Adrenal gland (tissue), 5 donors: ENCODE measurements around the gene BCAS4.

Experiments
- POLR2A ChIP-seq, 2 donors: fragments of 450-650 bp; IDR thresholded peaks; one replicate each; pipeline ENCODE4 v1.6.1; 2017; ENCODE audit warnings: antibody characterized with exemption in 2 of 2, mild to moderate bottlenecking in 2 of 2, moderate library complexity in 1 of 2
- TF ChIP-seq, protein P1 (sequence below), 6 experiments: fragments of 450-650 bp in 4 of 6; fragments of 200-600 bp in 2 of 6; sonication (generic) in 1 of 6; IDR thresholded peaks; 1 replicate in 5 of 6; 2 replicates in 1 of 6; pipeline versions ENCODE4 v1.5.1 to v1.8.0; 2016 to 2021; ENCODE audit warnings: antibody characterized with exemption in 6 of 6, mild to moderate bottlenecking in 2 of 6, moderate library complexity in 1 of 6
- donor health status: DM: no; HTN: no; CAD: no.

DNA sequence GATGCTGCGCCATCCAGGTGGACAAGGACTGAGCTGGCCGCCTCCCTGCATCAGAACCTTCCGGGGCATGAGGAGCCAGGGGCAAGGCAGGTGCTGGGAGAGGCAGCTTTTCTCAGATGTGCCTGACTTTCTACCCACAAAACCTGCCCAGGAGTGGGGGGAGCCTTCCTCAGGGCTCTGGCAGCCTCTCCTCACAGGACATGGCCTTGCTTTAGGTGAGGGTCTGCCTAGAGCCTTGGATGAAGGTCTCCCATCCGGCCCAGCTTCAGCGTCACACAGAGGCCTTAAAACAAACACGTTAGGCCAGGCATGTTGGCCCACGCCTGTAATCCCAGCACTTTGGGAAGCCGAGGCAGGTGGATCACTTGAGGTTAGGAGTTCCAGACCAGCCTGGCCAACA lies 7.4 kb downstream of the BCAS4 start:
- TF ChIP-seq, protein P1, sequence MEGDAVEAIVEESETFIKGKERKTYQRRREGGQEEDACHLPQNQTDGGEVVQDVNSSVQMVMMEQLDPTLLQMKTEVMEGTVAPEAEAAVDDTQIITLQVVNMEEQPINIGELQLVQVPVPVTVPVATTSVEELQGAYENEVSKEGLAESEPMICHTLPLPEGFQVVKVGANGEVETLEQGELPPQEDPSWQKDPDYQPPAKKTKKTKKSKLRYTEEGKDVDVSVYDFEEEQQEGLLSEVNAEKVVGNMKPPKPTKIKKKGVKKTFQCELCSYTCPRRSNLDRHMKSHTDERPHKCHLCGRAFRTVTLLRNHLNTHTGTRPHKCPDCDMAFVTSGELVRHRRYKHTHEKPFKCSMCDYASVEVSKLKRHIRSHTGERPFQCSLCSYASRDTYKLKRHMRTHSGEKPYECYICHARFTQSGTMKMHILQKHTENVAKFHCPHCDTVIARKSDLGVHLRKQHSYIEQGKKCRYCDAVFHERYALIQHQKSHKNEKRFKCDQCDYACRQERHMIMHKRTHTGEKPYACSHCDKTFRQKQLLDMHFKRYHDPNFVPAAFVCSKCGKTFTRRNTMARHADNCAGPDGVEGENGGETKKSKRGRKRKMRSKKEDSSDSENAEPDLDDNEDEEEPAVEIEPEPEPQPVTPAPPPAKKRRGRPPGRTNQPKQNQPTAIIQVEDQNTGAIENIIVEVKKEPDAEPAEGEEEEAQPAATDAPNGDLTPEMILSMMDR (IDR thresholded peaks at IDR 0.05) = no peak
- TF ChIP-seq POLR2A (IDR thresholded peaks at IDR 0.05) = no peak
